ENCODE data around the gene DIP2B.

DNA sequence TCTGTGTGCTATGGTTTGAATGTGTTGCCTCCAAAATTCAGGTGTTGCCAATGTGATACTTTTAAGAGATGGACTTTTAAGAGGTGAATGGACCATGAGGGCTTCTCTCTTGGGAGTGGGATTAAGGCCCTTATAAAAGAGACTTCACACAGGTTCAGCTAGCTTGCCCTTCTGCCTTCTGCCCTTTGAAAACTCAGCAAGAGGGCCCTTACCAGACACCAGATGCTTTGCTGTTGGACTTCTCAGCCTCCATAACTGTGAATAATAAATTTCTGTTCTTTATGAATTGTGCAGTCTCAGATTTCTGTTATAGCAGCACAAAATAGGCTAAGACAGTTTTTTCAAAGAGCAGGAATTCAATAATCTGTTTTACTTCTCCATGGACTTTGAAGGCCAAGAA is 86.1 kb downstream of the DIP2B start:
- no peak for TF ChIP-seq EZH2 (IDR thresholded peaks at IDR 0.05)
- no peak for TF ChIP-seq POLR2AphosphoS5 (IDR thresholded peaks at IDR 0.05; ENCODE audit: borderline replicate concordance, low read depth, low read length)
- TF ChIP-seq FOXP2 (optimal IDR thresholded peaks at IDR 0.05; ENCODE audit: control extremely low read depth, extremely low read length, insufficient read depth) = no peak
